Smooth muscle cell (in vitro differentiated cells): ENCODE data around the gene MFNG. TPM values are rescaled to one million over a fixed set of nuclear protein-coding genes. Genes with fewer than 3 reads are reported as not detected.

Experiments
- DNase-seq: peaks from one replicate; lab custom pipeline; 2025; ENCODE audit not compliant: unreplicated experiment; lab: John Stamatoyannopoulos, UW
- H2AFZ ChIP-seq: fragments of 200-600 bp; sonication (generic); 2 replicates; pipeline ENCODE4 v1.6.0; 2016; ENCODE audit warnings: antibody characterized with exemption, low read depth, mild to moderate bottlenecking
- H3F3A ChIP-seq: fragments of 200-600 bp; sonication (generic); 2 replicates; pipeline ENCODE4 v1.6.0; 2017; ENCODE audit warnings: antibody characterized with exemption, low read depth
- H3K27ac ChIP-seq: fragments of 200-600 bp; sonication (generic); 2 replicates; pipeline ENCODE4 v1.5.1; 2016; ENCODE audit warnings: low read depth, mild to moderate bottlenecking
- H3K27me3 ChIP-seq: fragments of 200-600 bp; sonication (generic); 2 replicates; pipeline ENCODE4 v1.6.1; 2016; ENCODE audit warnings: low read depth, mild to moderate bottlenecking
- H3K36me3 ChIP-seq: fragments of 200-600 bp; sonication (generic); 2 replicates; pipeline ENCODE4 v1.5.1; 2016; ENCODE audit warnings: low read depth
- H3K4me1 ChIP-seq: fragments of 200-600 bp; sonication (generic); 2 replicates; pipeline ENCODE4 v1.5.1; 2016; ENCODE audit warnings: low read depth
- H3K4me2 ChIP-seq: fragments of 200-600 bp; sonication (generic); 2 replicates; pipeline ENCODE4 v1.6.0; 2016; ENCODE audit warnings: mild to moderate bottlenecking
- H3K4me3 ChIP-seq: fragments of 200-600 bp; sonication (generic); 2 replicates; pipeline ENCODE4 v1.5.1; 2016; ENCODE audit warnings: mild to moderate bottlenecking
- H3K79me2 ChIP-seq: fragments of 200-600 bp; sonication (generic); 2 replicates; pipeline ENCODE4 v1.6.0; 2016; ENCODE audit warnings: low read depth, mild to moderate bottlenecking
- H3K9ac ChIP-seq: fragments of 200-600 bp; sonication (generic); 2 replicates; pipeline ENCODE4 v1.6.0; 2016; ENCODE audit warnings: low read depth
- H3K9me3 ChIP-seq: fragments of 200-600 bp; sonication (generic); replicated peaks from 2 replicates; pipeline ENCODE4 v1.5.1; 2016; ENCODE audit warnings: low read depth
- H4K20me1 ChIP-seq: fragments of 200-600 bp; sonication (generic); 2 replicates; pipeline ENCODE4 v1.6.0; 2016; ENCODE audit warnings: low read depth
- WGBS: methylation state at CpG from one replicate; pipeline ENCODE4 v1.1.7; 2016; ENCODE audit warnings: low lambda C conversion rate; 5-methylcytosine and 5-hydroxymethylcytosine counted together
- polyA plus RNA-seq: library from polyadenylated mRNA; unstranded; fragments of >200 nt; fragmentation: Nextera tagmentation; extraction: Ambion mirVana; gene quantifications from 2 replicates; pipeline ENCODE4 v1.2.1, GENCODE V29; 2016
- total RNA-seq: library from RNA; depleted of rRNA; stranded (reverse); fragments of >200 nt; gene quantifications from 2 replicates; pipeline ENCODE4 v1.2.3, GENCODE V29; 2014
- TF ChIP-seq, protein P1 (sequence below): fragments of 200-600 bp; sonication (generic); IDR thresholded peaks from 2 replicates; pipeline ENCODE4 v1.5.1; 2017; ENCODE audit warnings: borderline replicate concordance, mild to moderate bottlenecking, antibody characterized with exemption; ENCODE audit not compliant: insufficient read depth, poor library complexity, severe bottlenecking

MFNG gene
- total and polyA plus RNA-seq, 2 experiments from 2014 or later, result 0.40 TPM; not detected in 1

DNA sequence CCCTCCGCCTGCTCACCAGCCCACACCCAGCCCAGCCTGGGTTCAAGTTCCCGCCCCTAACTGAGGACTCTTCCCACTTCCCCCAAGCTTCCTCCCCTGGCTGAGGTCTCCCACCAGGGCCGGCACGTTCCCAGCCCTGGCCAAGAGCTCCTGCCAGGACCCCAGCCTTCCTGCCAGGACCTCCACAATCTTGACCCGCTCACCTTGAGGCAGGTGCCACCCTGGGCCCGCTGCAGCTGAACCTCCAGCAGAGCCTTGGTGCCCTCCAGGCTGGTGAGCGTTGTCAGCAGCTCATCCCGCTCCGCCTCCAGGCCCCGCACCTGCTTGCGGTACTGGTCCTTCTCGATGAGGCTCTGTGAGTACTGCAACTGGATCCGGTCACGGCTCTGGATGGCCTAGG is 19.8 kb upstream of the MFNG start:
- Histone ChIP-seq H3K4me1 (no peaks in the 10 kb centered on the region), H3K36me3 (no peaks in the 10 kb centered on the region), H3K9ac (no peak overlapping the region), H3K79me2 (no peaks in the 10 kb centered on the region), H3K9me3 (no peaks in the 10 kb centered on the region), H4K20me1 (no peaks in the 10 kb centered on the region), H3K27me3 (no peaks in the 10 kb centered on the region), H3K4me2 (no peak overlapping the region), H3K4me3 (no peak overlapping the region), H3F3A (no peaks in the 10 kb centered on the region), H3K27ac (no peak overlapping the region), H2AFZ (no peak overlapping the region)
- TF ChIP-seq, protein P1, sequence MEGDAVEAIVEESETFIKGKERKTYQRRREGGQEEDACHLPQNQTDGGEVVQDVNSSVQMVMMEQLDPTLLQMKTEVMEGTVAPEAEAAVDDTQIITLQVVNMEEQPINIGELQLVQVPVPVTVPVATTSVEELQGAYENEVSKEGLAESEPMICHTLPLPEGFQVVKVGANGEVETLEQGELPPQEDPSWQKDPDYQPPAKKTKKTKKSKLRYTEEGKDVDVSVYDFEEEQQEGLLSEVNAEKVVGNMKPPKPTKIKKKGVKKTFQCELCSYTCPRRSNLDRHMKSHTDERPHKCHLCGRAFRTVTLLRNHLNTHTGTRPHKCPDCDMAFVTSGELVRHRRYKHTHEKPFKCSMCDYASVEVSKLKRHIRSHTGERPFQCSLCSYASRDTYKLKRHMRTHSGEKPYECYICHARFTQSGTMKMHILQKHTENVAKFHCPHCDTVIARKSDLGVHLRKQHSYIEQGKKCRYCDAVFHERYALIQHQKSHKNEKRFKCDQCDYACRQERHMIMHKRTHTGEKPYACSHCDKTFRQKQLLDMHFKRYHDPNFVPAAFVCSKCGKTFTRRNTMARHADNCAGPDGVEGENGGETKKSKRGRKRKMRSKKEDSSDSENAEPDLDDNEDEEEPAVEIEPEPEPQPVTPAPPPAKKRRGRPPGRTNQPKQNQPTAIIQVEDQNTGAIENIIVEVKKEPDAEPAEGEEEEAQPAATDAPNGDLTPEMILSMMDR, result no peak
- DNase-seq, result no peak
- WGBS, result 94% methylated on average over 14 of the region's 14 CpGs

DNA sequence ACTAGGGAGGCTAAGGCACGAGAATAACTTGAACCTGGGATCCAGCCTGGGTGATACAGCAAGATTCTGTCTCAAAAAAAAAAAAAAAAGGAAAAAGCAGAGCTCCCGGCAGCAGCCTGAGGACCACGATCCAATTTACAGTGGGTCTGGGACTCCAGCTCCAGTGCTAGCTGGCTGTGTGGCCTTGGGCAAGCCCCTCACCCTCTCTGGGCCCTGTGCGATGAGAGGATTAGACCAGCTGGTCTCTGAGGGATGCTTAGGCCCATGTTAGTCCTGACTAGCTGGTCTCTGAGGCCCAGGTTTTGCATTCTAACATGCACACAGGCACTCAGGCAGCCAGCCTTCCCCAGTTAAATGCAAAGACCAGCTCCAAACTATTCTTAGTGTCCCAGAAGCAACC is 19.4 kb upstream of the MFNG start:
- no peaks in the 10 kb centered on the region for H3K27me3 ChIP-seq
- no peak overlapping the region for H3K4me2 ChIP-seq
- no peaks in the 10 kb centered on the region for H3K79me2 ChIP-seq
- TF ChIP-seq, protein P1, result no peak
- no peak overlapping the region for H2AFZ ChIP-seq
- H4K20me1 ChIP-seq, result no peaks in the 10 kb centered on the region
- H3K27ac ChIP-seq, result no peak overlapping the region
- no peaks in the 10 kb centered on the region for H3F3A ChIP-seq
- H3K4me1 ChIP-seq, result no peaks in the 10 kb centered on the region
- 95% methylated on average over 4 of the region's 4 CpGs for WGBS
- DNase-seq, result no peak
- no peak overlapping the region for H3K9ac ChIP-seq
- H3K4me3 ChIP-seq, result no peak overlapping the region
- no peaks in the 10 kb centered on the region for H3K9me3 ChIP-seq
- H3K36me3 ChIP-seq, result no peaks in the 10 kb centered on the region

DNA sequence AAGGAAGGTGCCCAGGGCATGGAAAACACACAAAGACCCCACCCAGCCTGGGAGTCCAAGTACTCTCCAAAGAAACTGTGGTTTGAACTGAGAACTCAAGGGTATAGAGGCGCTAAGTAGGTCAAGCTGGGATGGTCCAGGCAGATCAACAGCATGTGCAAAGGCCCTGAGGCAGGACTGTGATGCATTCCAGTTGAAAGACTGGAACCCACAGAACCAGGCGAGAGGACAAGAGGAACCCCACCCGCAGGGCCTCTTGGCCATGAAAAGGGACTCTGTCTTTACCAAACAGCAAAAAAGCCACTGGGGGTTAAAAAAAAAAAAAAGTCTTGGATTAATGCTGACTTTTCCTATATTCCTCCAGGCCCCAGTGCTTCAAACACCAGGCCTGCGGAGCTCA is 18.8 kb upstream of the MFNG start:
- 95% methylated on average over 4 of the region's 4 CpGs for WGBS
- no peak overlapping the region for H3K4me3 ChIP-seq
- H2AFZ ChIP-seq, result no peak overlapping the region
- H3K79me2 ChIP-seq, result no peaks in the 10 kb centered on the region
- H3K36me3 ChIP-seq, result no peaks in the 10 kb centered on the region
- no peak for DNase-seq
- no peaks in the 10 kb centered on the region for H3F3A ChIP-seq
- H3K4me1 ChIP-seq, result no peaks in the 10 kb centered on the region
- no peaks in the 10 kb centered on the region for H4K20me1 ChIP-seq
- no peaks in the 10 kb centered on the region for H3K27me3 ChIP-seq
- no peak overlapping the region for H3K27ac ChIP-seq
- no peak overlapping the region for H3K4me2 ChIP-seq
- no peaks in the 10 kb centered on the region for H3K9me3 ChIP-seq
- TF ChIP-seq, protein P1, result no peak
- no peak overlapping the region for H3K9ac ChIP-seq

DNA sequence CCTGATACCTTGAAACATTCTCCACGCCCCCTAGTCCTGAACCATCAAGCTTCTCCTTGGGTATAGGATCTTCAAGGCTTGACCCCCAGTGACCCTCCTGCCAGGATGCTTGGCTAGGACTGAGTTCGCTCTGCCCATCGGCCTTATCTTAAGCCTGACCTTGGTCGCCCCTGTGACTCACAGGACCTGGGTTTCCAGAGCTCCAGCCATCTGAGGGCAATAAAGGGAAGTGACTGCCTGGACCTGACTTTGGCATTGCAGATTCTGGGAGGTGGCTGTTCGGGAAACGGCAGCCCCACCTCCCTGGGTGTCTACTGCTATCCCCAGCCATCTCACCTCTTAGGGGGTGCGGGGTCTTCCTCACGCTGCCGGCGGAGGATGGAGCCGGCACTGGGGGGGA is 17.7 kb upstream of the MFNG start:
- Histone ChIP-seq H3K4me2 (no peak overlapping the region), H2AFZ (no peak overlapping the region), H4K20me1 (no peaks in the 10 kb centered on the region), H3F3A (no peaks in the 10 kb centered on the region), H3K27me3 (no peaks in the 10 kb centered on the region), H3K79me2 (no peaks in the 10 kb centered on the region), H3K27ac (no peak overlapping the region), H3K36me3 (no peaks in the 10 kb centered on the region), H3K4me3 (no peak overlapping the region), H3K9me3 (no peaks in the 10 kb centered on the region), H3K4me1 (no peaks in the 10 kb centered on the region), H3K9ac (no peak overlapping the region)
- WGBS, result 79% methylated on average over 11 of the region's 11 CpGs
- DNase-seq, result no peak
- TF ChIP-seq, protein P1, result no peak
